ENCODE data around the gene CIITA. TPM values are rescaled to one million over a fixed set of nuclear protein-coding genes. Genes with fewer than 3 reads are reported as not detected.

Gene CIITA
- total and polyA plus RNA-seq, 2 experiments from 2014 or later: 0.09 TPM; not detected in 1

GRCh38 chr16:10865991-10866966 lies 10.7 kb upstream of the CIITA start:
- no peak overlapping the region for H3K9ac ChIP-seq
- no peak overlapping the region for H2AFZ ChIP-seq
- no peaks in the 10 kb centered on the region for H4K20me1 ChIP-seq (ENCODE audit: insufficient read depth)
- WGBS, 2 experiments (ENCODE audit: low coverage in 1 of 2, low lambda C conversion rate in 2 of 2, missing lambda C conversion rate in 2 of 2): 50 to 56% methylated on average over 13 of the region's 13 CpGs
- in situ Hi-C loops (cut with MboI): no loop called here
- no peaks in the 10 kb centered on the region for H3K9me3 ChIP-seq (ENCODE audit: low read depth)
- no peak overlapping the region for H3K4me2 ChIP-seq (ENCODE audit: unreplicated experiment)
- no peaks in the 10 kb centered on the region for H3K9me2 ChIP-seq (ENCODE audit: insufficient read depth)
- H3K36me3 ChIP-seq (ENCODE audit: low read depth): no peaks in the 10 kb centered on the region
- DNase-seq: peak; percentile 37
- peaks cover 21% of the 10 kb centered on the region for H3K4me1 ChIP-seq (ENCODE audit: insufficient read depth)
- H3K4me3 ChIP-seq: no peak overlapping the region
- no peak for TF ChIP-seq EZH2phosphoT487 (IDR thresholded peaks at IDR 0.05; ENCODE audit: insufficient read depth, low read depth)
- no peak for TF ChIP-seq EZH2 (IDR thresholded peaks at IDR 0.05; ENCODE audit: insufficient read depth, poor library complexity, severe bottlenecking)
- H3K27ac ChIP-seq: no peak overlapping the region
- no peaks in the 10 kb centered on the region for H3K79me2 ChIP-seq (ENCODE audit: insufficient read depth)
- peaks cover 20% of the 10 kb centered on the region for H3F3A ChIP-seq (ENCODE audit: insufficient read depth)
- H3K27me3 ChIP-seq (replicated peaks; ENCODE audit: insufficient read depth): no peaks in the 10 kb centered on the region

- TF ChIP-seq EZH2phosphoT487 (IDR thresholded peaks at IDR 0.05; ENCODE audit: insufficient read depth, low read depth) (no peak), EZH2 (IDR thresholded peaks at IDR 0.05; ENCODE audit: insufficient read depth, poor library complexity, severe bottlenecking) (no peak)
- H3K9me3 ChIP-seq (ENCODE audit: low read depth): no peaks in the 10 kb centered on the region
- H3K9ac ChIP-seq: no peak overlapping the region
- no peak overlapping the region for H3K27ac ChIP-seq
- no peaks in the 10 kb centered on the region for H4K20me1 ChIP-seq (ENCODE audit: insufficient read depth)
- H3K4me1 ChIP-seq (ENCODE audit: insufficient read depth): peaks cover 22% of the 10 kb centered on the region
- no peak overlapping the region for H3K4me2 ChIP-seq (ENCODE audit: unreplicated experiment)
- peaks cover 12% of the 10 kb centered on the region; the same call in 1 of the 2 replicates for H3F3A ChIP-seq (ENCODE audit: insufficient read depth)
- in situ Hi-C loops (cut with MboI): no loop called here
- H3K27me3 ChIP-seq (replicated peaks; ENCODE audit: insufficient read depth): no peaks in the 10 kb centered on the region
- H3K79me2 ChIP-seq (ENCODE audit: insufficient read depth): no peaks in the 10 kb centered on the region
- 80 to 87% methylated on average over 5 to 6 of the region's 6 CpGs for WGBS, 2 experiments (ENCODE audit: low coverage in 1 of 2, low lambda C conversion rate in 2 of 2, missing lambda C conversion rate in 2 of 2)
- H2AFZ ChIP-seq: no peak overlapping the region
- no peak overlapping the region for H3K4me3 ChIP-seq
- DNase-seq: no peak
- H3K9me2 ChIP-seq (ENCODE audit: insufficient read depth): no peaks in the 10 kb centered on the region
- H3K36me3 ChIP-seq (ENCODE audit: low read depth): no peaks in the 10 kb centered on the region
Measured at GRCh38 chr16:10867199-10867598, 9.8 kb upstream of the CIITA start.

GRCh38 chr16:10868104-10868595 lies 8.9 kb upstream of the CIITA start:
- H3K4me3 ChIP-seq: no peak overlapping the region
- H2AFZ ChIP-seq: no peak overlapping the region
- DNase-seq: no peak
- H3K9me2 ChIP-seq (ENCODE audit: insufficient read depth): no peaks in the 10 kb centered on the region
- H3K9ac ChIP-seq: no peak overlapping the region
- H3K27ac ChIP-seq: no peak overlapping the region
- H4K20me1 ChIP-seq (ENCODE audit: insufficient read depth): no peaks in the 10 kb centered on the region
- H3K4me1 ChIP-seq (ENCODE audit: insufficient read depth): peaks cover 17% of the 10 kb centered on the region
- no peak overlapping the region for H3K4me2 ChIP-seq (ENCODE audit: unreplicated experiment)
- in situ Hi-C loops (cut with MboI): no loop called here
- no peaks in the 10 kb centered on the region for H3K9me3 ChIP-seq (ENCODE audit: low read depth)
- peaks cover 4% of the 10 kb centered on the region; the same call in 1 of the 2 replicates for H3F3A ChIP-seq (ENCODE audit: insufficient read depth)
- TF ChIP-seq EZH2 (IDR thresholded peaks at IDR 0.05; ENCODE audit: insufficient read depth, poor library complexity, severe bottlenecking): no peak
- no peak for TF ChIP-seq EZH2phosphoT487 (IDR thresholded peaks at IDR 0.05; ENCODE audit: insufficient read depth, low read depth)
- no peaks in the 10 kb centered on the region for H3K36me3 ChIP-seq (ENCODE audit: low read depth)
- no peaks in the 10 kb centered on the region for H3K79me2 ChIP-seq (ENCODE audit: insufficient read depth)
- H3K27me3 ChIP-seq (replicated peaks; ENCODE audit: insufficient read depth): no peaks in the 10 kb centered on the region
- 94 to 96% methylated on average over 6 of the region's 6 CpGs for WGBS, 2 experiments (ENCODE audit: low coverage in 1 of 2, low lambda C conversion rate in 2 of 2, missing lambda C conversion rate in 2 of 2)

GRCh38 chr16:10868596-10869469 lies 8.2 kb upstream of the CIITA start:
- no peak for TF ChIP-seq EZH2phosphoT487 (IDR thresholded peaks at IDR 0.05; ENCODE audit: insufficient read depth, low read depth)

More at GRCh38 chr16:10868596-10869469, 8.2 kb upstream of the CIITA start:
- H3K79me2 ChIP-seq (ENCODE audit: insufficient read depth): no peaks in the 10 kb centered on the region
- H2AFZ ChIP-seq: no peak overlapping the region
- in situ Hi-C loops (cut with MboI): no loop called here
- no peak overlapping the region for H3K9ac ChIP-seq
- H3K4me1 ChIP-seq (ENCODE audit: insufficient read depth): peaks cover 17% of the 10 kb centered on the region
- H3K36me3 ChIP-seq (ENCODE audit: low read depth): no peaks in the 10 kb centered on the region
- no peak overlapping the region for H3K4me3 ChIP-seq
- DNase-seq: no peak
- H3K27ac ChIP-seq: no peak overlapping the region
- no peak overlapping the region for H3K4me2 ChIP-seq (ENCODE audit: unreplicated experiment)
- H4K20me1 ChIP-seq (ENCODE audit: insufficient read depth): no peaks in the 10 kb centered on the region
- H3K27me3 ChIP-seq (replicated peaks; ENCODE audit: insufficient read depth): no peaks in the 10 kb centered on the region
- H3F3A ChIP-seq (ENCODE audit: insufficient read depth): peaks cover 3% of the 10 kb centered on the region; the same call in 1 of the 2 replicates
- 65 to 70% methylated on average over 13 of the region's 13 CpGs for WGBS, 2 experiments (ENCODE audit: low coverage in 1 of 2, low lambda C conversion rate in 2 of 2, missing lambda C conversion rate in 2 of 2)
- H3K9me2 ChIP-seq (ENCODE audit: insufficient read depth): no peaks in the 10 kb centered on the region
- no peaks in the 10 kb centered on the region for H3K9me3 ChIP-seq (ENCODE audit: low read depth)

Data from GM23248 (cell line).